NCI-H1436 treated with DMSO at 0.1 percent for 48 hours (cell line): ENCODE results near the gene FAM240B.

Experiments
- DNase-seq: peaks from one replicate; lab custom pipeline; 2025; lab: John Stamatoyannopoulos, UW

Gene FAM240B

GRCh38 chr9:38720083-38720745 is at the start of gene FAM240B:
Gene FAM240B, minus strand, starts transcription at chr9:38720133. Its CDS starts 16,134 bp downstream, at chr9:38703999.
- DNase-seq: no peak

- no peak for DNase-seq
Observed at GRCh38 chr9:38768351-38768761, 48.4 kb upstream of the FAM240B start.

GRCh38 chr9:38765101-38765500 is 45.2 kb upstream of the FAM240B start:
- no peak for DNase-seq

- DNase-seq: no peak
Observed at GRCh38 chr9:38761999-38762398, 42.1 kb upstream of the FAM240B start.

GRCh38 chr9:38761339-38761738 is 41.4 kb upstream of the FAM240B start:
- DNase-seq: no peak

GRCh38 chr9:38756702-38757101 is 36.8 kb upstream of the FAM240B start:
- no peak for DNase-seq

GRCh38 chr9:38747941-38748340 is 28.0 kb upstream of the FAM240B start:
- DNase-seq: no peak

GRCh38 chr9:38747067-38747466 is 27.1 kb upstream of the FAM240B start:
- no peak for DNase-seq

- DNase-seq: no peak
Observed at GRCh38 chr9:38746303-38746702, 26.4 kb upstream of the FAM240B start.

GRCh38 chr9:38744484-38744883 is 24.6 kb upstream of the FAM240B start:
- DNase-seq: no peak

- DNase-seq: no peak
Observed at GRCh38 chr9:38737246-38737645, 17.3 kb upstream of the FAM240B start.

- DNase-seq: no peak
Observed at GRCh38 chr9:38734831-38735230, 14.9 kb upstream of the FAM240B start.

GRCh38 chr9:38733503-38733902 is 13.6 kb upstream of the FAM240B start:
- no peak for DNase-seq

GRCh38 chr9:38732885-38733284 is 13.0 kb upstream of the FAM240B start:
- no peak for DNase-seq

GRCh38 chr9:38727497-38728001 is 7.6 kb upstream of the FAM240B start:
- no peak for DNase-seq

GRCh38 chr9:38724754-38725153 is 4.8 kb upstream of the FAM240B start:
- no peak for DNase-seq

GRCh38 chr9:38718148-38718547 is 1.8 kb downstream of the FAM240B start:
- DNase-seq: no peak

- DNase-seq: no peak
Observed at GRCh38 chr9:38715684-38716083, 4.2 kb downstream of the FAM240B start.

- no peak for DNase-seq
Observed at GRCh38 chr9:38713426-38713825, 6.5 kb downstream of the FAM240B start.

GRCh38 chr9:38708759-38709158 is 11.2 kb downstream of the FAM240B start:
- DNase-seq: no peak

- no peak for DNase-seq
Observed at GRCh38 chr9:38707885-38708637, 11.9 kb downstream of the FAM240B start.

GRCh38 chr9:38706493-38706892 is 13.4 kb downstream of the FAM240B start:
- DNase-seq: no peak

- DNase-seq: no peak
Observed at GRCh38 chr9:38705917-38706316, 14.0 kb downstream of the FAM240B start.
